ENCODE measurements around the gene P3H4.

The P3H4 gene

GRCh38 chr17:41822216-41823140 is 10.7 kb upstream of the P3H4 start:
- in situ Hi-C loops (cut with MboI; ENCODE audit: low sequenced_read_pairs): no loop called here

- in situ Hi-C loops (cut with MboI; ENCODE audit: low sequenced_read_pairs): no loop called here
Measured at GRCh38 chr17:41821776-41822175, 10.0 kb upstream of the P3H4 start.

- in situ Hi-C loops (cut with MboI; ENCODE audit: low sequenced_read_pairs): no loop called here
Measured at GRCh38 chr17:41818024-41818423, 6.3 kb upstream of the P3H4 start.

GRCh38 chr17:41816637-41817320 is 5.0 kb upstream of the P3H4 start:
- in situ Hi-C loops (cut with MboI; ENCODE audit: low sequenced_read_pairs): no loop called here

GRCh38 chr17:41814195-41814594 is 2.4 kb upstream of the P3H4 start:
- in situ Hi-C loops (cut with MboI; ENCODE audit: low sequenced_read_pairs): no loop called here

GRCh38 chr17:41813699-41814124 is 2.0 kb upstream of the P3H4 start:
- in situ Hi-C loops (cut with MboI; ENCODE audit: low sequenced_read_pairs): no loop called here

GRCh38 chr17:41813152-41813680 is 1.5 kb upstream of the P3H4 start:
- in situ Hi-C loops (cut with MboI; ENCODE audit: low sequenced_read_pairs): no loop called here

GRCh38 chr17:41812381-41813151 is 817 bp upstream of the P3H4 start, which contains the start of gene FKBP10:
TSS of gene FKBP10 (plus strand) at chr17:41813004. CDS start at chr17:41813035, 31 bp downstream.
- in situ Hi-C loops (cut with MboI; ENCODE audit: low sequenced_read_pairs): no loop called here

- in situ Hi-C loops (cut with MboI; ENCODE audit: low sequenced_read_pairs): no loop called here
Measured at GRCh38 chr17:41810659-41811548, 845 bp downstream of the P3H4 start.

GRCh38 chr17:41806685-41807445 is 4.9 kb downstream of the P3H4 start:
- in situ Hi-C loops (cut with MboI; ENCODE audit: low sequenced_read_pairs): no loop called here

GRCh38 chr17:41803049-41804020 is 8.4 kb downstream of the P3H4 start:
- in situ Hi-C loops (cut with MboI; ENCODE audit: low sequenced_read_pairs): no loop called here

GRCh38 chr17:41801374-41802271 is 10.1 kb downstream of the P3H4 start:
- in situ Hi-C loops (cut with MboI; ENCODE audit: low sequenced_read_pairs): no loop called here

GRCh38 chr17:41800601-41801373 is 11.0 kb downstream of the P3H4 start:
- in situ Hi-C loops (cut with MboI; ENCODE audit: low sequenced_read_pairs): no loop called here

- in situ Hi-C loops (cut with MboI; ENCODE audit: low sequenced_read_pairs): no loop called here
Measured at GRCh38 chr17:41799366-41799765, 12.4 kb downstream of the P3H4 start.

- in situ Hi-C loops (cut with MboI; ENCODE audit: low sequenced_read_pairs): no loop called here
Measured at GRCh38 chr17:41797377-41797776, 14.4 kb downstream of the P3H4 start.

All from hTERT RPE-1 (cell line).